Hepatocyte (in vitro differentiated cells): ENCODE data around the gene HNRNPA0. TPM values are rescaled to one million over a fixed set of nuclear protein-coding genes. Genes with fewer than 3 reads are reported as not detected.

ENCODE experiments used
- DNase-seq: peaks from one replicate; pipeline ENCODE4 v3.0.0-alpha.2; 2016; ENCODE audit warnings: low spot score
- H2AFZ ChIP-seq: fragments of 200-600 bp; sonication (generic); 2 replicates; pipeline ENCODE4 v1.6.0; 2016; ENCODE audit warnings: antibody characterized with exemption, mild to moderate bottlenecking
- H3K27ac ChIP-seq: fragments of 200-600 bp; sonication (generic); 2 replicates; pipeline ENCODE4 v1.5.1; 2016; ENCODE audit warnings: mild to moderate bottlenecking
- H3K27me3 ChIP-seq: fragments of 200-600 bp; sonication (generic); 2 replicates; pipeline ENCODE4 v1.6.1; 2016
- H3K36me3 ChIP-seq: fragments of 200-600 bp; sonication (generic); replicated peaks from 2 replicates; pipeline ENCODE4 v1.5.1; 2016; ENCODE audit warnings: low read depth; ENCODE audit not compliant: insufficient read depth
- H3K4me1 ChIP-seq: fragments of 200-600 bp; sonication (generic); 2 replicates; pipeline ENCODE4 v1.5.1; 2016; ENCODE audit warnings: mild to moderate bottlenecking, moderate library complexity; ENCODE audit not compliant: insufficient read depth
- H3K4me2 ChIP-seq: fragments of 200-600 bp; sonication (generic); 2 replicates; pipeline ENCODE4 v1.6.0; 2016
- H3K4me3 ChIP-seq: fragments of 200-600 bp; sonication (generic); 2 replicates; pipeline ENCODE4 v1.5.1; 2016; ENCODE audit warnings: mild to moderate bottlenecking
- H3K79me2 ChIP-seq: fragments of 200-600 bp; sonication (generic); 2 replicates; pipeline ENCODE4 v1.6.0; 2017; ENCODE audit warnings: mild to moderate bottlenecking
- H3K9me2 ChIP-seq: fragments of 200-600 bp; sonication (generic); replicated peaks from 2 replicates; pipeline ENCODE4 v1.6.0; 2017; ENCODE audit warnings: mild to moderate bottlenecking; ENCODE audit not compliant: insufficient read depth
- H3K9me3 ChIP-seq: fragments of 200-600 bp; sonication (generic); 2 replicates; pipeline ENCODE4 v1.5.1; 2016; ENCODE audit warnings: low read depth, mild to moderate bottlenecking
- H4K20me1 ChIP-seq: fragments of 200-600 bp; sonication (generic); 2 replicates; pipeline ENCODE4 v1.6.0; 2016; ENCODE audit warnings: mild to moderate bottlenecking; ENCODE audit not compliant: insufficient read depth, poor library complexity, severe bottlenecking
- CTCF ChIP-seq: fragments of 200-600 bp; sonication (generic); IDR thresholded peaks from 2 replicates; pipeline ENCODE4 v1.5.1; 2016; ENCODE audit warnings: antibody characterized with exemption, mild to moderate bottlenecking; ENCODE audit not compliant: poor library complexity
- EZH2 ChIP-seq: fragments of 200-600 bp; sonication (generic); IDR thresholded peaks from 2 replicates; pipeline ENCODE4 v1.6.1; 2016; ENCODE audit warnings: antibody characterized with exemption, mild to moderate bottlenecking, borderline replicate concordance
- EZH2phosphoT487 ChIP-seq: fragments of 200-600 bp; sonication (generic); IDR thresholded peaks from one replicate; pipeline ENCODE4 v1.6.1; 2018; ENCODE audit warnings: antibody characterized with exemption, mild to moderate bottlenecking, low read depth, moderate library complexity; ENCODE audit not compliant: unreplicated experiment, severe bottlenecking
- WGBS: methylation state at CpG from one replicate; pipeline ENCODE4 v1.1.6; 2016; ENCODE audit warnings: low lambda C conversion rate; ENCODE audit errors: missing lambda C conversion rate; 5-methylcytosine and 5-hydroxymethylcytosine counted together
- polyA plus RNA-seq: library from polyadenylated mRNA; unstranded; fragments of >200 nt; fragmentation: Nextera tagmentation; extraction: Ambion mirVana; gene quantifications from 2 replicates; pipeline ENCODE4 v1.2.1, GENCODE V29; 2016
- total RNA-seq: library from RNA; depleted of rRNA; stranded (reverse); fragments of >200 nt; gene quantifications from 2 replicates; pipeline ENCODE4 v1.2.3, GENCODE V29; 2014

The HNRNPA0 gene
- total RNA-seq (25.9 and 30.8 TPM in 2 replicates), polyA plus RNA-seq (13.1 and 15.8 TPM in 2 replicates)

GRCh38 chr5:137754188-137754960 lies at the start of gene HNRNPA0:
HNRNPA0 (minus strand) TSS chr5:137754363; CDS start chr5:137754066, 297 bp downstream.
- H3K4me1 ChIP-seq, result peaks cover 22% of the 10 kb centered on the region
- TF ChIP-seq EZH2phosphoT487, result no peak
- no peak for TF ChIP-seq EZH2
- no peak for TF ChIP-seq CTCF
- peak within 1 kb of the TSS; percentile 84 for H3K4me3 ChIP-seq
- H3K9me3 ChIP-seq, result no peaks in the 10 kb centered on the region
- peak within 1 kb of the TSS; percentile 97 for H3K27ac ChIP-seq
- no peaks in the 10 kb centered on the region for H3K27me3 ChIP-seq
- H4K20me1 ChIP-seq, result peaks cover 41% of the 10 kb centered on the region
- H3K36me3 ChIP-seq, result no peaks in the 10 kb centered on the region
- H3K79me2 ChIP-seq, result peaks cover 45% of the 10 kb centered on the region
- WGBS, result 3% methylated on average over 50 of the region's 79 CpGs
- H3K4me2 ChIP-seq, result peak within 1 kb of the TSS; percentile 87
- H2AFZ ChIP-seq, result peak within 1 kb of the TSS; percentile 75
- no peaks in the 10 kb centered on the region for H3K9me2 ChIP-seq
- peak; percentile 99 for DNase-seq

GRCh38 chr5:137802282-137803210 lies 48.4 kb upstream of the HNRNPA0 start:
- H3K36me3 ChIP-seq, result no peaks in the 10 kb centered on the region
- 85% methylated on average over 6 of the region's 6 CpGs for WGBS
- TF ChIP-seq EZH2, result no peak
- no peak for TF ChIP-seq CTCF
- TF ChIP-seq EZH2phosphoT487, result no peak
- no peaks in the 10 kb centered on the region for H3K4me1 ChIP-seq
- no peak for DNase-seq
- H3K4me2 ChIP-seq, result no peak overlapping the region
- no peak overlapping the region for H3K4me3 ChIP-seq
- H3K27me3 ChIP-seq, result no peaks in the 10 kb centered on the region
- H2AFZ ChIP-seq, result no peak overlapping the region
- no peaks in the 10 kb centered on the region for H4K20me1 ChIP-seq
- no peaks in the 10 kb centered on the region for H3K9me3 ChIP-seq
- no peaks in the 10 kb centered on the region for H3K9me2 ChIP-seq
- no peaks in the 10 kb centered on the region for H3K79me2 ChIP-seq
- no peak overlapping the region for H3K27ac ChIP-seq

GRCh38 chr5:137800700-137801411 lies 46.7 kb upstream of the HNRNPA0 start:
- no peaks in the 10 kb centered on the region for H3K9me2 ChIP-seq
- no peaks in the 10 kb centered on the region for H3K27me3 ChIP-seq
- H3K4me2 ChIP-seq, result no peak overlapping the region
- H4K20me1 ChIP-seq, result no peaks in the 10 kb centered on the region
- WGBS, result 63% methylated on average over 4 of the region's 4 CpGs
- no peaks in the 10 kb centered on the region for H3K36me3 ChIP-seq
- TF ChIP-seq EZH2phosphoT487 (no peak), EZH2 (no peak), CTCF (no peak)
- H2AFZ ChIP-seq, result no peak overlapping the region
- no peak overlapping the region for H3K4me3 ChIP-seq
- H3K9me3 ChIP-seq, result no peaks in the 10 kb centered on the region
- no peaks in the 10 kb centered on the region for H3K79me2 ChIP-seq
- no peak overlapping the region for H3K27ac ChIP-seq
- no peak for DNase-seq
- H3K4me1 ChIP-seq, result no peaks in the 10 kb centered on the region
